AG09309 (cell line): ENCODE measurements around the gene VWA3B.

ENCODE experiments used
- DNase-seq: peaks from one replicate; pipeline ENCODE4 v3.0.0-alpha.2; 2010; ENCODE audit warnings: low read depth
- H3K4me3 ChIP-seq: 2 replicates; pipeline ENCODE4 v1.5.1; 2011; ENCODE audit warnings: mild to moderate bottlenecking, low read depth, low read length, moderate library complexity; ENCODE audit not compliant: control insufficient read depth
- CTCF ChIP-seq: IDR thresholded peaks from 2 replicates; pipeline ENCODE4 v1.5.1; 2011; ENCODE audit warnings: mild to moderate bottlenecking, low read depth, low read length, inconsistent platforms; ENCODE audit not compliant: insufficient read depth, control insufficient read depth; ENCODE audit errors: missing control alignments

The VWA3B gene

GRCh38 chr2:98177286-98177685 is 90.3 kb downstream of the VWA3B start:
- DNase-seq, result no peak
- H3K4me3 ChIP-seq, result no peak overlapping the region
- TF ChIP-seq CTCF, result no peak

- TF ChIP-seq CTCF, result no peak
- no peak for DNase-seq
- no peak overlapping the region for H3K4me3 ChIP-seq
These were observed 91.0 kb downstream of the VWA3B start for GRCh38 chr2:98177986-98178385.

DNA sequence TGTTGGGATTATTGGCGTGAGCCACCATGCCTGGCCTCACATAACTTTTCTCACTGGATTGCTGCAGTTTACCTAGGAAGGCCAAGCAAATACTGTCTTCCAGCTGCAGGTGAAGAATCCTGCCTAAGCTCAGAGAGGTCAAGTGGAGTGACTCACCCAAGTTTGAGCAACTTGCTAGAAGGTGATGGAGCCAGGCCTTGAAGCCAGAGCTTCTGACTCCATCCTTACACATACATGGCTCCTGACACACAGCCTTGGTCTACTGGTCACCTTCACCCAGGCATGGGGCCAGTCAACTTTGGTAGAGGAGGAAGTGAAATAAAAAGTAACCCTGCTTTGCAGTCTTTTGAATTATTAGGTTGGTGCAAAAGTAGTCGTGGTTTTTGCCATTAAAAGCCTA is 93.5 kb downstream of the VWA3B start:
- no peak for TF ChIP-seq CTCF
- H3K4me3 ChIP-seq, result no peak overlapping the region
- DNase-seq, result no peak

- DNase-seq, result no peak
- no peak overlapping the region for H3K4me3 ChIP-seq
- TF ChIP-seq CTCF, result no peak
These were observed 94.4 kb downstream of the VWA3B start for GRCh38 chr2:98181346-98181745.

GRCh38 chr2:98185801-98186200 is 98.8 kb downstream of the VWA3B start:
- no peak for TF ChIP-seq CTCF
- H3K4me3 ChIP-seq, result no peak overlapping the region
- DNase-seq, result no peak

- H3K4me3 ChIP-seq, result no peak overlapping the region
- DNase-seq, result no peak
- no peak for TF ChIP-seq CTCF
These were observed 100.2 kb downstream of the VWA3B start for GRCh38 chr2:98187194-98187593.
